ENCODE results near the gene EIF5A.

- no peak for TF ChIP-seq NR3C1 (IDR thresholded peaks at IDR 0.05)
- TF ChIP-seq RNF2 (IDR thresholded peaks at IDR 0.05; ENCODE audit: borderline replicate concordance, low read depth): no peak
- no peak for TF ChIP-seq EP300 (IDR thresholded peaks at IDR 0.05)
- no peak for TF ChIP-seq CTCF (IDR thresholded peaks at IDR 0.05)
- no peak for TF ChIP-seq POLR2A (IDR thresholded peaks at IDR 0.05; ENCODE audit: low read length)
- TF ChIP-seq JUN (IDR thresholded peaks at IDR 0.05): no peak
- no peak for TF ChIP-seq CEBPB (IDR thresholded peaks at IDR 0.05)
- no peak for TF ChIP-seq MAFK (IDR thresholded peaks at IDR 0.05; ENCODE audit: partially characterized antibody)
- TF ChIP-seq REST (IDR thresholded peaks at IDR 0.05): no peak
- no peak for TF ChIP-seq RAD21 (conservative IDR thresholded peaks at IDR 0.05 in 1 of 2, IDR thresholded peaks at IDR 0.05 in 1 of 2)
- TF ChIP-seq, protein P1, sequence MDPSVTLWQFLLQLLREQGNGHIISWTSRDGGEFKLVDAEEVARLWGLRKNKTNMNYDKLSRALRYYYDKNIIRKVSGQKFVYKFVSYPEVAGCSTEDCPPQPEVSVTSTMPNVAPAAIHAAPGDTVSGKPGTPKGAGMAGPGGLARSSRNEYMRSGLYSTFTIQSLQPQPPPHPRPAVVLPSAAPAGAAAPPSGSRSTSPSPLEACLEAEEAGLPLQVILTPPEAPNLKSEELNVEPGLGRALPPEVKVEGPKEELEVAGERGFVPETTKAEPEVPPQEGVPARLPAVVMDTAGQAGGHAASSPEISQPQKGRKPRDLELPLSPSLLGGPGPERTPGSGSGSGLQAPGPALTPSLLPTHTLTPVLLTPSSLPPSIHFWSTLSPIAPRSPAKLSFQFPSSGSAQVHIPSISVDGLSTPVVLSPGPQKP (IDR thresholded peaks at IDR 0.05; ENCODE audit: low read depth, low read length): no peak
- no peak for TF ChIP-seq TP53 (CRISPR knock-in tag; IDR thresholded peaks at IDR 0.05)
These were observed 28.0 kb upstream of the EIF5A start for GRCh38 chr17:7279448-7279847.

Data from A549 (cell line).